GM23338 (cell line): ENCODE data around the gene G6PC3. TPM values are rescaled to one million over a fixed set of nuclear protein-coding genes. Genes with fewer than 3 reads are reported as not detected.
A peak's percentile ranks its signal among the peaks of the same experiment; 100 is the strongest.

Experiments used
- ATAC-seq: fragments of 200-7000 bp; cut with Tn5 transposase; 3 replicates; pipeline ENCODE4 v1.9.1; 2020
- DNase-seq: peaks from one replicate; pipeline ENCODE4 v3.0.0-alpha.2; 2015; ENCODE audit warnings: low spot score
- H2AFZ ChIP-seq: fragments of 200-600 bp; sonication (generic); 2 replicates; pipeline ENCODE4 v1.8.0; 2016; ENCODE audit warnings: antibody characterized with exemption, mild to moderate bottlenecking, moderate library complexity
- H3F3A ChIP-seq: fragments of 200-600 bp; sonication (generic); replicated peaks from 2 replicates; pipeline ENCODE4 v1.8.0; 2017; ENCODE audit warnings: antibody characterized with exemption, mixed run types, low read depth
- H3K27ac ChIP-seq: fragments of 200-600 bp; sonication (generic); 2 replicates; pipeline ENCODE4 v1.6.1; 2016; ENCODE audit warnings: low read depth
- H3K27me3 ChIP-seq: fragments of 200-600 bp; sonication (generic); 2 replicates; pipeline ENCODE4 v1.8.0; 2016; ENCODE audit warnings: mild to moderate bottlenecking, mixed run types, moderate library complexity; ENCODE audit not compliant: insufficient read depth
- H3K36me3 ChIP-seq: fragments of 200-600 bp; sonication (generic); 2 replicates; pipeline ENCODE4 v1.8.0; 2016; ENCODE audit warnings: mild to moderate bottlenecking; ENCODE audit not compliant: insufficient read depth
- H3K4me1 ChIP-seq: fragments of 200-600 bp; sonication (generic); 2 replicates; pipeline ENCODE4 v1.8.0; 2016; ENCODE audit warnings: mild to moderate bottlenecking, moderate library complexity; ENCODE audit not compliant: insufficient read depth
- H3K4me2 ChIP-seq: fragments of 200-600 bp; sonication (generic); 2 replicates; pipeline ENCODE4 v1.7.1; 2017; ENCODE audit warnings: mixed run types
- H3K4me3 ChIP-seq: fragments of 200-600 bp; sonication (generic); 2 replicates; pipeline ENCODE4 v1.6.1; 2016; ENCODE audit warnings: mixed run types
- H3K79me2 ChIP-seq: fragments of 200-600 bp; sonication (generic); replicated peaks from 2 replicates; pipeline ENCODE4 v1.8.0; 2017; ENCODE audit warnings: mild to moderate bottlenecking; ENCODE audit not compliant: insufficient read depth
- H3K9me2 ChIP-seq: fragments of 200-600 bp; sonication (generic); 2 replicates; pipeline ENCODE4 v1.8.0; 2017; ENCODE audit not compliant: insufficient read depth
- H4K20me1 ChIP-seq: fragments of 200-600 bp; sonication (generic); replicated peaks from 2 replicates; pipeline ENCODE4 v1.8.0; 2017; ENCODE audit warnings: mild to moderate bottlenecking; ENCODE audit not compliant: insufficient read depth
- H3K27ac Mint-ChIP-seq: 2 replicates; pipeline ENCODE4 v1.8.0; 2020; ENCODE audit warnings: inconsistent platforms, mild to moderate bottlenecking, moderate library complexity, mixed read lengths
- H3K27me3 Mint-ChIP-seq: 3 replicates; pipeline ENCODE4 v1.8.0; 2022; ENCODE audit warnings: low read depth, mild to moderate bottlenecking, moderate library complexity, mixed read lengths, inconsistent platforms; ENCODE audit not compliant: insufficient read depth, poor library complexity
- H3K36me3 Mint-ChIP-seq: 3 replicates; pipeline ENCODE4 v1.8.0; 2021; ENCODE audit warnings: low read depth, mild to moderate bottlenecking, inconsistent platforms, moderate library complexity, mixed read lengths
- H3K4me1 Mint-ChIP-seq: 3 replicates; pipeline ENCODE4 v1.8.0; 2020; ENCODE audit warnings: mild to moderate bottlenecking, inconsistent platforms, mixed read lengths
- H3K4me3 Mint-ChIP-seq: 3 replicates; pipeline ENCODE4 v1.8.0; 2021; ENCODE audit warnings: moderate library complexity, mild to moderate bottlenecking, inconsistent platforms, mixed read lengths
- H3K9me3 Mint-ChIP-seq: 3 replicates; pipeline ENCODE4 v1.8.0; 2020; ENCODE audit warnings: moderate library complexity, mild to moderate bottlenecking, inconsistent platforms, mixed read lengths
- CREB1 ChIP-seq: fragments of 250-450 bp; sonication (Bioruptor Pico); IDR thresholded peaks from 2 replicates; pipeline ENCODE4 v1.5.0; 2020; ENCODE audit warnings: low read depth, mild to moderate bottlenecking, moderate library complexity
- CTCF ChIP-seq, 2 experiments: fragments of 200-600 bp in 1 of 2; sonication (generic) in 1 of 2; conservative IDR thresholded peaks; 2 replicates each; pipeline versions ENCODE4 v1.5.1 to v1.6.1; 2016 to 2017; ENCODE audit warnings: antibody characterized with exemption in 2 of 2, low read depth in 2 of 2, mild to moderate bottlenecking in 2 of 2, moderate library complexity in 1 of 2
- EZH2phosphoT487 ChIP-seq: fragments of 200-600 bp; sonication (generic); IDR thresholded peaks from one replicate; pipeline ENCODE4 v1.8.1; 2018; ENCODE audit warnings: antibody characterized with exemption; ENCODE audit not compliant: unreplicated experiment
- REST ChIP-seq: IDR thresholded peaks from one replicate; pipeline ENCODE4 v1.6.1; 2018; ENCODE audit warnings: antibody characterized with exemption; ENCODE audit not compliant: unreplicated experiment
- STAT1 ChIP-seq: IDR thresholded peaks from one replicate; pipeline ENCODE4 v1.6.1; 2016; ENCODE audit warnings: antibody characterized with exemption; ENCODE audit not compliant: unreplicated experiment
- ZNF331 ChIP-seq: fragments of 250-450 bp; sonication (Bioruptor Pico); IDR thresholded peaks from 2 replicates; pipeline ENCODE4 v1.5.0; 2020; ENCODE audit warnings: low read depth, mild to moderate bottlenecking, moderate library complexity
- ZNF462 ChIP-seq: fragments of 250-450 bp; sonication (Bioruptor Pico); IDR thresholded peaks from 2 replicates; pipeline ENCODE4 v1.5.0; 2020; ENCODE audit warnings: mild to moderate bottlenecking, moderate library complexity
- polyA plus RNA-seq: library from polyadenylated mRNA; unstranded; fragments of >200 nt; fragmentation: Nextera tagmentation; extraction: Ambion mirVana; gene quantifications from 2 replicates; pipeline ENCODE4 v1.2.1, GENCODE V29; 2016
- total RNA-seq: library from RNA; depleted of rRNA; stranded (reverse); fragments of >200 nt; shearing (Covaris generic); gene quantifications from 2 replicates; pipeline ENCODE4 v1.2.3, GENCODE V29; 2014

G6PC3 gene
- total and polyA plus RNA-seq, 2 experiments from 2014 or later: 112 to 143 TPM

DNA sequence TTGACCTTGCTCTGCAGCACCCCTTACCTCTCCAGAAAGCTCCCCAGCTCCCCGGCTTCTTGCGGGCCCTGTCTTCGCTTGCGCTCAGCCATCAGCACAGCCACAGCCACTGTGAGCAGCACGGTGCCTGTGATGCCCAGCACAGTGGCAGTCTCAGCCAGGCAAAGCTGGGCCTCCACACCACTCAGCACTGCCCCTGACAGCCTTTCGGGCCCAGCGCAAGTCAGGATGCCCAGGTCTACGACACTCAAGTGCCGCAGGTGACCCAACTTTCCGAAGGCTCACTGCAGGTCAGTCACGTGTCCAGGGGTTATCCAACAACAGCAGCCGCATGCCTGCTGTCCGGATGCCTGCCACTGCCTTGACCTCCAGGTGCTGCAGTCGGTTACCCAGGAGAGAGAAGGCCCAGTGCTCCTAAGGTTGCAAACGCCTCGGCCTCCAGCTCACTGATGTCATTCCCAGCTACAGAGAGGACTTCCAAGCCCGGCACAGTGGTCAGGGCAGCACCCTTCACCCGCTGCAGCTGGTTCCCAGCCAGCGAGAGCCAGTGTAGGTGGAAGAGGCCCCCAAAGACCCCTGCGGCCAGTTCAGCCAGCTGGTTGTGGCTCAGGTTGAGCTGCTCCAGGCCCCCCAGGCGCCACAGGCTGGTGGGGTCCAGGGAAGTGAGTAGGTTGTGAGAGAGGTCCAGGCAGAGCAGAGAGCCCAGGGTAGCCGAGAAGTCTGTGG lies 46.8 kb upstream of the G6PC3 start:
- no peaks in the 10 kb centered on the region for H3K4me1 Mint-ChIP-seq
- TF ChIP-seq ZNF331 (CRISPR knock-in tag) (no peak), EZH2phosphoT487 (no peak), CREB1 (CRISPR knock-in tag) (no peak), REST (no peak), ZNF462 (CRISPR knock-in tag) (no peak), CTCF (conservative IDR thresholded peaks at IDR 0.05; ENCODE audit: low read depth in 2 of 2) (no peak), STAT1 (no peak)
- Histone ChIP-seq H3K36me3 (no peaks in the 10 kb centered on the region; the same call in 1 of the 2 replicates), H4K20me1 (peaks cover 7% of the 10 kb centered on the region; the same call in 1 of the 2 replicates), H3K79me2 (no peaks in the 10 kb centered on the region), H2AFZ (no peak overlapping the region), H3F3A (0 out of 2 replicates have a peak, but pooled peaks cover 7% of the 10 kb centered on the region), H3K4me2 (no peak overlapping the region), H3K27ac (no peak overlapping the region), H3K4me3 (no peak overlapping the region), H3K9me2 (no peaks in the 10 kb centered on the region), H3K27me3 (no peaks in the 10 kb centered on the region), H3K4me1 (no peaks in the 10 kb centered on the region)
- peaks cover 5% of the 10 kb centered on the region for H3K27me3 Mint-ChIP-seq
- DNase-seq: no peak
- peak; percentile 12; the same call in 2 of the 3 replicates for ATAC-seq
- no peaks in the 10 kb centered on the region; the same call in 2 of the 3 replicates for H3K36me3 Mint-ChIP-seq
- H3K4me3 Mint-ChIP-seq: no peak overlapping the region
- peak overlapping the region; percentile 73; the same call in 1 of the 2 replicates for H3K27ac Mint-ChIP-seq
- no peaks in the 10 kb centered on the region for H3K9me3 Mint-ChIP-seq
